ENCODE data around the gene TIAM1.

TIAM1 gene

DNA sequence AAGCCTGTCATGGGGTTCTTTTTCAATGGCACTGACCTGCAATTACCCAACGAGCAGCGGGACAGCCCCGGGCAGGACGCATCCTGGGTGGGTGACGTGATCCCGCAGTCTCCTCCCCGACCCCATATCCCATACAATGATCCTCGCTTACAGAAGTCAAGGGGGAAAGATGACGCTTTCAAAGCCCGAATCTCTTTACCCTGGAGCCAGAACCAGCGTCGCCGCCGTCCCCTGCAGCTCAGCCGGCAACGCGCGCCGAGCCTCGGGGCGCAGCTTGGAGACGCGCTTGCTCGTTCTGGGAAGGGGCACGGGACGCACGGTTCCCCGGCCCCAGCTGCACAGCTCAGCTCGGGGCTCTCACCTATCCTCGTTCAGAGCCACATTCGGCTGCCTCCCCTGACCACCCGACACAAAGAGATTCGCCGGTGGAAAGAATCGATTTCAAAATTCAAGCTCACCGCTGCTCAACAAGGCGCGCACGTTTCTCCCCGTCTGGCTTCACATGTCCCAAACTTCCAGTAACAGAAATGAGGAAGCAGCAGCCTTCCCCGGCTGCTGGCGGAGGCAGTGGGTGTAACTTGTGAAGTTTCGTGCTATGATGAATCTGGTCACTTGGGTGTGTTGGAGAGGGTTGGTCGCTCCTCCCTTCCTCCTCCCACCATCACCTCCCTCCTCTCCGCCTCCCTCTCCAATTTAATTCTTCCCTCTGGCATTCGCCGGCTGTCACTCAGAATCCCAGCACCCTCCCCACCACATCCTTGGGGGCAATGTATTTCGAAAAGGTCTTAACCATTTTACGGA lies at the start of gene TIAM1:
TSS of gene TIAM1 (minus strand) at position 582 of the 801 bp plus-strand sequence. CDS start 77,289 bp downstream, outside the sequence.
- peak in 1 of 2 donors; percentile 10 for DNase-seq (ENCODE audit: low read depth in 2 of 2)

- no peak for DNase-seq (ENCODE audit: low read depth in 2 of 2)
Measured at GRCh38 chr21:31387560-31388186, 43.6 kb upstream of the TIAM1 start.

GRCh38 chr21:31386006-31386405 lies 41.9 kb upstream of the TIAM1 start:
- DNase-seq (ENCODE audit: low read depth in 2 of 2), result no peak

DNA sequence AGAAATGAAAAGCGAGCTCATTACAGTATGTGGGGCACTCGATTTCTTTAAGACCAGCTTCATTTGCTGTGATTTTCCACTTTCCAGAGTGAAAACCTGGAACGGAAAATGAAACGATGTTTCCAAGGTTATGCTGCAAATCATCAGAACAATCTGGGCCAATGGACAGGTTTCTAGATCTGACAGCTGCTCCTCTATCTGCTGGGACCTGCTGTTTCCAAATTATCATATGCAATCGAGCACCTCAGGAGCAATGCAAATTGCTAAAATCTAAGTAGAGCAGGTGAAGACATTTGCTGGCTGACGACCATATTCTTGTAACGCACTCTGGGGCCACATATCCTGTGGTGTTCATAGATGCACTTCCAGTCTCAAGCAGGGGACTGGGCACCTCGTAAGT lies 39.7 kb upstream of the TIAM1 start:
- no peak for DNase-seq (ENCODE audit: low read depth in 2 of 2)

DNA sequence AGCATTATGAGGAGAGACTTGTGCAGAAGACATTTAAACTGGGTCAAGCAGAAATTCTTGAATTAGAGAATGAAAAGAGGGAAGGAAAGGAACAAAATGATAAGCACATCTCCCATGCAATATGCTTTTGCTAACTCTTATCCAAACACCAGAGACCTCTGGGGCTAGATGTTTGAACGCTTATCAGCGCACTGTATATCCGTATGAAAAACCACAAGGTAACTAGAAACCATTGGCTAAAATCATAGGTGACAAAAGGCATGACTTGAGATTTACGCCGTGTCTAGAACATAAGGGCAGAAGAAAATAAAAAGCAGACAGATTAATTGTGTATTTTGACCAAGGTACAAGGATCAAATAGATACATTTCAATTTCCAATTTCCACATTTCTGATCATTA lies 38.0 kb upstream of the TIAM1 start:
- DNase-seq (ENCODE audit: low read depth in 2 of 2), result no peak

GRCh38 chr21:31376301-31376700 lies 32.2 kb upstream of the TIAM1 start:
- no peak for DNase-seq (ENCODE audit: low read depth in 2 of 2)

DNA sequence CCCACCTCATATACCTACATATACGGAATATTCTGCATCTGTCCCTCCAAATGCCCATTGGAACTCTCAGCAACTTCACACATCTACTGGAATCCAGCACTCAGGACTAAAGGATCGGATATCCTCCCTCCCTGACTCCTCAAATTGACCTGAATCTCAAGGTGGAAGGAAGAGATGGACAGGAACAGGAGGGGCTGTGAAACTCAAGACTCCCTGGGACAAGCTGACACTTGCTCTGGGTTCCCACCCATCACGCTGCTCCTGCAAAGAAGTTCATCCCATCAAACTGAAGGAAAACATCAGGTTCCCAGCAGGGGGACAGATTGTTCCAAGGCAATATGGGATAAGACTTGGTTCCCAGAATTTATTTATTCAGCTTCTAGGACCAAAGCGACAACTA lies 30.3 kb upstream of the TIAM1 start:
- DNase-seq (ENCODE audit: low read depth in 2 of 2), result no peak

DNA sequence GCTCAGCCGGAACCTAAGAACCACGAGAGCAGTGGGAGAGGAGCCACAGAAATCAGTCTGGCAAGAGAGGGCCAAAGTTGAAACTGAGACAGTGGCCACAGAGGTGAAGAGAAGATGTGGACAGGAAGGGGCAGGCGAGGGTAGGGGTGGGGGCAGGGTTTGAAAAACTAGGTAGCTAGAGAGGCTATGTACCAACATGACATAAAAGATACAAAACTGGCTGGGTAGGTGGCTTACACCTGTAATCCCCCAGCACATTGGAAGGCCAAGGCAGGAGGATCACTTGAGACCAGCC lies 28.4 kb upstream of the TIAM1 start:
- no peak for DNase-seq (ENCODE audit: low read depth in 2 of 2)

DNA sequence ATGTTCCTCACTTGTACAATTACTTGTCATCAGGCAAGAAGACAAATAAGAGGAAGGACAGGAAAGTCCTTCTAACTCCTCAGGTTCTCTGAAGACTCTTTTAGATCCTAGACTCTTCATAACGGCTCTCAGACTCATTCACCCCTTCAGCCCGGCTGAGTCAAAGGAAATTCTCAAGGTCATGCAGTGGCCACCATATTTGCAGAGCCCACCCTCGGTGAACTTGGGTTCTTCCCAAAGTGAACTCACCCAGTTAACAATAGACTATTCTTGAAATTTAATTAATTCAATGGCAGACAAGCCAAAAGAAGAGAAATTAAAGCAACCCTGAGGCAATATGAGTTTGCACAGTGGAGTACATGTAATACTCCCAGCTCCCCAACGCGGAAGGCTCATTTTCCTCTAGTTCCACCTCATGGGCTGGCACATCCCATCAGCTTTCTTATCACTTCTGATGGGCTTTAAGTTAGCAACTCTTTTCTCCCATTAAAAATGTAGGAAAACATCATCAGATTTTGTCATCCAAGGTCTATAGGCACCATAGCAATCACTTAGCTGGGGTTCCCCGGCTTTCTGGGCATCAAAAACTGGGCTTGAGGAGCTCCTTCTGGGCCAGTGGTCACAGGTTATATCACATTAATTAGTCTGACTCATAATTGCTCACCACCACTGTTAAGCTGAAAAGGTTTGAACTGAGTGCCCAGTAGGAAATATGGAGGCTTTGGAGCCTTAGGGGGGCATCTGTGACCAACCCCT lies 27.8 kb upstream of the TIAM1 start:
- DNase-seq (ENCODE audit: low read depth in 2 of 2), result no peak

- DNase-seq (ENCODE audit: low read depth in 2 of 2), result no peak
Measured at GRCh38 chr21:31370893-31371544, 27.0 kb upstream of the TIAM1 start.

GRCh38 chr21:31370281-31370892 lies 26.3 kb upstream of the TIAM1 start:
- no peak for DNase-seq (ENCODE audit: low read depth in 2 of 2)

DNA sequence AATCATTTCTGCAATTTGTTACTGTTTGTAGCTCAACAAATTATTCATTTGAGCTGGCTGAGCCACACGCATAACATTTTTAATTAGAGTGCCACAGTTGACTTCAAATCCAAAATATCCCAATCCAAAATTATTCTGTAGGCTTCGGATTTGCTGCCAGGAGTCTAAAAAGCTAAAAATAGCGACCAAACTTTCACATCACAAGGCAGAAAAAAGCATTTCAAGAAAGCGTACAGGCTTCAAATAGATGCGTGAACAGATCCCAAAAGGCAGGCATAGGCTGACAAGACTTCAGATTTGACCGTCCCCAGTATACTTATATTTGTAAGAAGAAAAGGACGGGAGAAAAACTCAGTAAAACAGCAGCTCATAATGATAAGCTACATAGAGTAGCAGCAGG lies 24.3 kb upstream of the TIAM1 start:
- no peak for DNase-seq (ENCODE audit: low read depth in 2 of 2)

DNA sequence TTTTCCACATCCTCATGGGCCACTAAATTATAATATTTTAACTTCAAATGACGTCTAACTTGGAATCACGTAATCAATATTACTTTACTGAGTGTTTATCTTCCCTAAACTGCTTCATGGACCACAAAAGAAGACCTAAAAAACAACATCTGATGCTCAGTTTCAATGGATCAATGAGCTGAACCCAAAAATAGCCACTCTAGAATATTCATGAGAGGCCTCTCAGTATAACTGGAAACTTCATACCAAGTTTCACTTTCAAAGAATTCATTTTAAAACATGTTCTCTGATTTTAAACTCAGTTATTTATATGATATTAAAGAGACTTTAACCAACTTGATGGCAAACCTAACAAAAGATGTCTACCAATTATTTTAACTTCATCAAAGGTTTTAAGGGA lies 23.7 kb upstream of the TIAM1 start:
- DNase-seq (ENCODE audit: low read depth in 2 of 2), result no peak

- DNase-seq (ENCODE audit: low read depth in 2 of 2), result no peak
Measured at GRCh38 chr21:31366825-31367224, 22.8 kb upstream of the TIAM1 start.

- no peak for DNase-seq (ENCODE audit: low read depth in 2 of 2)
Measured at GRCh38 chr21:31364253-31364945, 20.3 kb upstream of the TIAM1 start.

DNA sequence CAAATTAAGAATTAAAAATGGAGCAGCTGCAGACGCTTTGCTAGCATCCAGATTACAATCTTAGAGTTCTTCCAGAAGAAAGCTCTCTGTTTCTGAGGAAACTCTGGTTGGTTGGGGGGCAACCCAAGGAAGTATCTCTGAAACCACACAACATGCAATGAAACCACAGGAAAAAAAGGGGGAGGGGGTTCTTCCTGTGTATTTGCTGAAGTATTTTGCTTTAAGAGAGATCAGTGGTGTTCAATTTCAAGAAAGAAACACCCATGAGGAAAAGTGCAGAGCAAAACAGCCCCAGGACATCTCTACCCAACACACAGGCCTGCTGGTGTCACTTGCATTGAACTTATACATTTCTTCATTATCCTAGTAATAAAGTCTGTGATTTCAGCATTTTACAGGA lies 19.7 kb upstream of the TIAM1 start:
- DNase-seq (ENCODE audit: low read depth in 2 of 2), result no peak

GRCh38 chr21:31360717-31361116 lies 16.7 kb upstream of the TIAM1 start:
- DNase-seq (ENCODE audit: low read depth in 2 of 2), result no peak

- no peak for DNase-seq (ENCODE audit: low read depth in 2 of 2)
Measured at GRCh38 chr21:31358158-31358557, 14.1 kb upstream of the TIAM1 start.

GRCh38 chr21:31356440-31356839 lies 12.4 kb upstream of the TIAM1 start:
- no peak for DNase-seq (ENCODE audit: low read depth in 2 of 2)

DNA sequence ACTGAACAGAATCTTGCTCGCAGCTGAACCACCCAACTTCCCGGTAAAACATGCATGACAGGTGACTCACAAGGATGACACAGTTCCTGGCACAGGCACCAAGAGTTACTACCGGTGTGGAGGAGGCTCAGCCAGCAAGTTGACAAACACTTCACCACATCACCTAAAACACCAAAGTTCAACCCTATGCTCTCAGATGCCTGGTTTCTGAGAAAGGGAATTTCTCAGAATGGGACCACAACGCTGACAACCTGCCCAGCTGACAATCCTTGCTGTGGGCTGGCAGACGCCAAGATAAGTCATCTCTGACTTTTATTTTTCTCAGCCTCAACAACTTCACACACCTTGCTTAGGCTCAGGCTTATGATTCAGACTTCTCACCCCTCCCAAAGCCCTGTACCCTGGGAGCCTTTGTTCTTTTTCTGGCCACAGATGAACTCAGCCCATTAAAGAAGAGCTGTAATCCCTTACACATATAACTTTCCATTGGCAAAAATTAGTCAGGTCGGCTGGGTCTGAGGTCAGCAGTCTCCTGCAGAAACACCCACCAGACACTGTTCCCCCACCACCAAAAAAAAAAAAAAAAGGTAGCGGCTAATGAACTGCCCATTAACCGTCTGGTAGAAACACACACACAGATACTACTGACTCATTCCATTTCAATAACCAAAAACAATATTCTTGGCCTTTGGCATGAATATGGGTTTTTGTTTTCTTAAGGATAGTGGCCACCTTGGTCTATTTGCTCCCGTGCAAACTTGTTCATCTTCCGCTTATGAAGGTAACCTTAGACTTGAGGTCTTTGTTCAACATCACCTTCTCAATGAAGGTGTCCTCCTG lies 10.8 kb upstream of the TIAM1 start:
- peak; percentile 53 to 67 for DNase-seq (ENCODE audit: low read depth in 2 of 2)

All from stimulated activated CD4-positive, alpha-beta T cell treated with anti-CD3 and anti-CD28 coated beads, Interleukin-1b, Interleukin-23, amount 100 ng/mL, for 4 hours (primary cell).